Loucy (cell line): Measurements from ENCODE around the gene TEPSIN.

Source experiments
- H2AFZ ChIP-seq: fragments of 200-600 bp; sonication (generic); 2 replicates; pipeline ENCODE4 v1.6.0; 2016; ENCODE audit warnings: antibody characterized with exemption, mild to moderate bottlenecking, low read length, moderate library complexity
- H3F3A ChIP-seq: fragments of 200-600 bp; 2 replicates; pipeline ENCODE4 v1.6.0; 2016; ENCODE audit warnings: antibody characterized with exemption, low read depth, mild to moderate bottlenecking
- H3K27me3 ChIP-seq: fragments of 200-600 bp; sonication (generic); 2 replicates; pipeline ENCODE4 v1.6.1; 2014; ENCODE audit warnings: low read length, mild to moderate bottlenecking; ENCODE audit not compliant: insufficient read depth, poor library complexity, severe bottlenecking
- H3K36me3 ChIP-seq: fragments of 200-600 bp; sonication (generic); 2 replicates; pipeline ENCODE4 v1.6.1; 2016; ENCODE audit warnings: low read length; ENCODE audit not compliant: insufficient read depth
- H3K4me1 ChIP-seq: fragments of 200-600 bp; sonication (generic); 2 replicates; pipeline ENCODE4 v1.5.1; 2014; ENCODE audit warnings: low read length, mild to moderate bottlenecking; ENCODE audit not compliant: insufficient read depth, poor library complexity, severe bottlenecking
- H3K4me2 ChIP-seq: fragments of 200-600 bp; sonication (generic); 2 replicates; pipeline ENCODE4 v1.6.0; 2014; ENCODE audit warnings: antibody characterized with exemption, low read length, low read depth, mild to moderate bottlenecking; ENCODE audit not compliant: poor library complexity, severe bottlenecking
- H3K4me3 ChIP-seq: fragments of 200-600 bp; sonication (generic); 2 replicates; pipeline ENCODE4 v1.5.1; 2014; ENCODE audit warnings: low read length, mild to moderate bottlenecking, mixed read lengths; ENCODE audit not compliant: poor library complexity, severe bottlenecking
- H3K79me2 ChIP-seq: fragments of 200-600 bp; sonication (generic); 2 replicates; pipeline ENCODE4 v1.6.1; 2014; ENCODE audit warnings: low read length; ENCODE audit not compliant: insufficient read depth
- H3K9ac ChIP-seq: fragments of 200-600 bp; sonication (generic); 2 replicates; pipeline ENCODE4 v1.6.0; 2014; ENCODE audit warnings: mild to moderate bottlenecking, low read depth, low read length, moderate library complexity; ENCODE audit not compliant: poor library complexity, severe bottlenecking
- H3K9me2 ChIP-seq: fragments of 200-600 bp; sonication (generic); replicated peaks from 2 replicates; pipeline ENCODE4 v1.6.1; 2016; ENCODE audit warnings: low read depth, low read length, mixed read lengths
- H3K9me3 ChIP-seq: fragments of 200-600 bp; sonication (generic); 2 replicates; pipeline ENCODE4 v1.6.1; 2014; ENCODE audit warnings: mild to moderate bottlenecking, antibody characterized with exemption, low read length, low read depth; ENCODE audit not compliant: insufficient read depth
- H4K20me1 ChIP-seq: fragments of 200-600 bp; sonication (generic); 2 replicates; pipeline ENCODE4 v1.6.0; 2014; ENCODE audit warnings: antibody characterized with exemption, low read length, mild to moderate bottlenecking; ENCODE audit not compliant: insufficient read depth, poor library complexity, severe bottlenecking
- CTCF ChIP-seq: fragments of 200-600 bp; sonication (generic); conservative IDR thresholded peaks from 2 replicates; pipeline ENCODE4 v1.5.1; 2014; ENCODE audit warnings: mild to moderate bottlenecking, antibody characterized with exemption, low read length
- EZH2phosphoT487 ChIP-seq: fragments of 200-600 bp; IDR thresholded peaks from 2 replicates; pipeline ENCODE4 v1.6.1; 2018; ENCODE audit warnings: antibody characterized with exemption, mild to moderate bottlenecking, moderate library complexity, borderline replicate concordance

TEPSIN gene

GRCh38 chr17:81200695-81201580 is 37.9 kb downstream of the TEPSIN start:
- H2AFZ ChIP-seq, result no peak overlapping the region
- no peak overlapping the region for H3K4me2 ChIP-seq
- no peaks in the 10 kb centered on the region for H3K9me3 ChIP-seq
- TF ChIP-seq EZH2phosphoT487 (no peak), CTCF (peak; percentile 57)
- H4K20me1 ChIP-seq, result no peaks in the 10 kb centered on the region
- peaks cover 30% of the 10 kb centered on the region; the same call in 1 of the 2 replicates for H3K36me3 ChIP-seq
- no peaks in the 10 kb centered on the region for H3F3A ChIP-seq
- H3K4me1 ChIP-seq, result peaks cover 10% of the 10 kb centered on the region
- no peaks in the 10 kb centered on the region for H3K9me2 ChIP-seq
- no peak overlapping the region for H3K4me3 ChIP-seq
- H3K9ac ChIP-seq, result no peak overlapping the region
- no peaks in the 10 kb centered on the region for H3K27me3 ChIP-seq
- no peaks in the 10 kb centered on the region for H3K79me2 ChIP-seq

GRCh38 chr17:81200201-81200600 is 38.7 kb downstream of the TEPSIN start:
- Histone ChIP-seq H3K4me2 (no peak overlapping the region), H3K79me2 (no peaks in the 10 kb centered on the region), H3F3A (no peaks in the 10 kb centered on the region), H3K9me3 (no peaks in the 10 kb centered on the region), H3K9me2 (no peaks in the 10 kb centered on the region), H2AFZ (no peak overlapping the region), H3K4me3 (no peak overlapping the region), H4K20me1 (no peaks in the 10 kb centered on the region), H3K27me3 (no peaks in the 10 kb centered on the region), H3K36me3 (peaks cover 33% of the 10 kb centered on the region; the same call in 1 of the 2 replicates), H3K4me1 (peaks cover 10% of the 10 kb centered on the region), H3K9ac (no peak overlapping the region)
- TF ChIP-seq CTCF, result no peak
- TF ChIP-seq EZH2phosphoT487, result no peak

GRCh38 chr17:81199482-81199830 is 39.4 kb downstream of the TEPSIN start:
- Histone ChIP-seq H3K4me2 (no peak overlapping the region), H3K9ac (no peak overlapping the region), H3K9me2 (no peaks in the 10 kb centered on the region), H3K4me3 (no peak overlapping the region), H3F3A (no peaks in the 10 kb centered on the region), H3K36me3 (peaks cover 31% of the 10 kb centered on the region; the same call in 1 of the 2 replicates), H4K20me1 (no peaks in the 10 kb centered on the region), H3K9me3 (no peaks in the 10 kb centered on the region), H3K27me3 (no peaks in the 10 kb centered on the region), H2AFZ (no peak overlapping the region), H3K4me1 (peaks cover 10% of the 10 kb centered on the region), H3K79me2 (no peaks in the 10 kb centered on the region)
- TF ChIP-seq EZH2phosphoT487 (no peak), CTCF (no peak)
